ENCODE results near the gene REELD1. TPM values are rescaled to one million over a fixed set of nuclear protein-coding genes. Genes with fewer than 3 reads are reported as not detected.

Gene REELD1
- total RNA-seq, 1 donor from 2014 or later: not detected

DNA sequence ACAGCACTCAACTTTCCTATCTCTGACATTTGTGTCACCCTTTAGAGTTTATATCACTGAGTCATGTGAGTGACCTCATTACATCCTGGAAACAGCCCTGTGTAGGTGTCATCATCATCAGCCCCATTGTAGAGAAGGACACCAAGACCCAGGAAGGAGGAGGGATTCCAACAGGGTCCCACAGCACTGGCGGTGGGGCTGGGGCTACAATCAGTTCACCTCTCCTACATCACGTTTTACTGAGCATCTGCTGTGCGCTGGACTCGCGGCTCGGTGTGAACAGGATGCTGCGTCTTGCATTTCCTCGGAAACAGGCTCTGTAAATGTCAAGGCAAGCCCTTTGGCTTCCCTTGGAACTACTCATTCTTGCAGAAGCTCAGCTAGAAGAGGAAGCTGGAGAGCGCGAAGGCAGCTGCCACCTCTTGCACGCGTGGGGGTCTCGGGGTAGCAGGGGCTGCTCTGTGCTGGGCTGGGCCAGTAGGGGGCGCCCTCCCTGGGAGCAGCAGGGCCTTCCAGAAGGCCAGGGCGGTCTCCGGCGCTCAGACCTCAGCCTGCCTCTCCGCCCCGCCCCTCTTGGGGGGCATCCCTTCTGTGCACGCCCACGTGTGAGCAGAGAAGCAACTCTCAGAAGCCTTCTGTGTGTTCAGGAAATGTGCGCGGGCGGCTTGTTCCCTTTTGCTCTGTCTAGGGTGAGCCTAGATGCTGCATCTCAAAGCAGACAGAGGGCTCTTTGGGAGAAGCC is 29.0 kb downstream of the REELD1 start:
- peaks cover 0 to 14% (median 9%) of the 10 kb centered on the region in 3 donors for H3K27me3 ChIP-seq (ENCODE audit: control insufficient read depth in 3 of 3, insufficient read depth in 3 of 3, low read length in 3 of 3)
- peak overlapping the region in 1 of 3 donors; percentile 14 for H3K4me3 ChIP-seq (ENCODE audit: low read length in 3 of 3)
- H3K27ac ChIP-seq (ENCODE audit: low read depth, low read length): no peak overlapping the region
- H3K9ac ChIP-seq (ENCODE audit: low read depth in 1 of 3, low read length in 3 of 3): no peak overlapping the region
- H3K9me3 ChIP-seq (ENCODE audit: control insufficient read depth in 3 of 3, low read length in 3 of 3): no peaks in the 10 kb centered on the region
- H3K36me3 ChIP-seq (ENCODE audit: control insufficient read depth in 3 of 3, insufficient read depth in 3 of 3, low read length in 3 of 3): no peaks in the 10 kb centered on the region
- H3K4me1 ChIP-seq (ENCODE audit: control insufficient read depth in 3 of 3, insufficient read depth in 3 of 3, low read length in 3 of 3): peaks cover 10 to 34% (median 21%) of the 10 kb centered on the region in 3 donors

DNA sequence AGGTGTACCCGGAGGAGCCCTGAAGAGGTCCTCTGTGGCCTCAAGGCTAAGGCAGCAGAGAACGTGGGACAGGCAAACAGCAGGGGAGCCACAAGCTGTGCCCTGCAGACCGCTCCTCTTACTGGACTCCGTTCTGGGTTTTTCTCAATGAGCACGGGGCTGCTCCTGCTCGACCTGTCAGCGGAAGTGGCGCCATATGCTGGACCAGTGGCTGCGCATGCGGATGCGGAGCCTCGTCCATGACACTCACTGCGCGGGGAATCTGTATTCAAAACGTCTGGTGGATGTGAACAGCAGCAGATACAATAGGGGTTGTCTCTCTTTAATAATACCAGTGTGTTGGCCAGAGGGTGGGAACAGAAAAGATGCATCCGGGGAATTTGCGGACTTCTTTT is 29.5 kb downstream of the REELD1 start:
- Histone ChIP-seq H3K27ac (ENCODE audit: low read depth, low read length) (no peak overlapping the region), H3K4me1 (ENCODE audit: control insufficient read depth in 3 of 3, insufficient read depth in 3 of 3, low read length in 3 of 3) (peaks cover 10 to 34% (median 21%) of the 10 kb centered on the region in 3 donors), H3K4me3 (ENCODE audit: low read length in 3 of 3) (no peak overlapping the region), H3K36me3 (ENCODE audit: control insufficient read depth in 3 of 3, insufficient read depth in 3 of 3, low read length in 3 of 3) (no peaks in the 10 kb centered on the region), H3K27me3 (ENCODE audit: control insufficient read depth in 3 of 3, insufficient read depth in 3 of 3, low read length in 3 of 3) (peaks cover 0 to 14% (median 9%) of the 10 kb centered on the region in 3 donors), H3K9ac (ENCODE audit: low read depth in 1 of 3, low read length in 3 of 3) (no peak overlapping the region), H3K9me3 (ENCODE audit: control insufficient read depth in 3 of 3, low read length in 3 of 3) (no peaks in the 10 kb centered on the region)

DNA sequence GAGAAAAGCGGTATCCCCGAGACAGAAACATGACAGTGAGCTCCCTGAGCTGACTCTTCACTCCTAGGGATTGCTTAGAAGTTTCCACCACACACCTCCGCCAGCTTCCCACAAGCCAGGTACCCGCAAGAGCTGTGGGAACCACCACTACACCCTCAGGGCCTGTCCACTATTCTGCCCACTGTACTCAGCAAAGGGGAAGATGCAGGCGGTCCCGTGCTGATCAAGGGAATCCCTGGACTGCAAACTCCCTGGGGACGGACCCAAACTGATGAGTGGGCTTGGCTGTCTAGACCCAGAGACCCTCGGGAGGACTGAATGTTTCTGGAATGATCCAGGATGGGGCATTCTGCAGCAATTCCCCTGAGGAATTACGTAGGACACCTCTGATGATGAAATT is 30.2 kb downstream of the REELD1 start:
- no peak overlapping the region for H3K27ac ChIP-seq (ENCODE audit: low read depth, low read length)
- no peaks in the 10 kb centered on the region for H3K36me3 ChIP-seq (ENCODE audit: control insufficient read depth in 3 of 3, insufficient read depth in 3 of 3, low read length in 3 of 3)
- H3K27me3 ChIP-seq (ENCODE audit: control insufficient read depth in 3 of 3, insufficient read depth in 3 of 3, low read length in 3 of 3): peaks cover 0 to 14% (median 9%) of the 10 kb centered on the region in 3 donors
- H3K4me3 ChIP-seq (ENCODE audit: low read length in 3 of 3): no peak overlapping the region
- no peaks in the 10 kb centered on the region for H3K9me3 ChIP-seq (ENCODE audit: control insufficient read depth in 3 of 3, low read length in 3 of 3)
- H3K9ac ChIP-seq (ENCODE audit: low read depth in 1 of 3, low read length in 3 of 3): no peak overlapping the region
- peaks cover 10 to 34% (median 21%) of the 10 kb centered on the region in 3 donors for H3K4me1 ChIP-seq (ENCODE audit: control insufficient read depth in 3 of 3, insufficient read depth in 3 of 3, low read length in 3 of 3)

DNA sequence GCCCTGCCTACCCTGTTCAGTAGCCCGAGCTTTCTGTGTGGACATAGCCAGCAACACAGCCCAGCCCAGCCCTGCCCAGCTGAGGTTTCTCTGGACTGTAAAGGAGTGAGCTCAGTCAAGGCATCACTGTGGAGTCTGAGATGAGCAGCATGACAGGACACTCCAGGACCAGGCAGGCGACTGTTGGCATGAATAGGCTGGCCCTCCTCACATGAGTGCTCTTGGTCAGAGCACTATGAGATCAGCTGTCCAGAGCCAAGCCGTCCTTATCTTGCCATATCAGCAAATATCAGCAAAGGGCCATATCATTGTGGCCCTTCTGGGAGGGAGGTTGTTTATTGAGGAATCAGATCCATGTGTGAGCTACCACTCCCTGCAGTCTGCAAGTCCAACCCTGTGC is 30.9 kb downstream of the REELD1 start:
- H3K36me3 ChIP-seq (ENCODE audit: control insufficient read depth in 3 of 3, insufficient read depth in 3 of 3, low read length in 3 of 3): no peaks in the 10 kb centered on the region
- no peak overlapping the region for H3K9ac ChIP-seq (ENCODE audit: low read depth in 1 of 3, low read length in 3 of 3)
- H3K9me3 ChIP-seq (ENCODE audit: control insufficient read depth in 3 of 3, low read length in 3 of 3): no peaks in the 10 kb centered on the region
- H3K4me3 ChIP-seq (ENCODE audit: low read length in 3 of 3): no peak overlapping the region
- H3K27me3 ChIP-seq (ENCODE audit: control insufficient read depth in 3 of 3, insufficient read depth in 3 of 3, low read length in 3 of 3): peaks cover 0 to 14% (median 9%) of the 10 kb centered on the region in 3 donors
- H3K27ac ChIP-seq (ENCODE audit: low read depth, low read length): no peak overlapping the region
- peaks cover 10 to 34% (median 21%) of the 10 kb centered on the region in 3 donors for H3K4me1 ChIP-seq (ENCODE audit: control insufficient read depth in 3 of 3, insufficient read depth in 3 of 3, low read length in 3 of 3)

DNA sequence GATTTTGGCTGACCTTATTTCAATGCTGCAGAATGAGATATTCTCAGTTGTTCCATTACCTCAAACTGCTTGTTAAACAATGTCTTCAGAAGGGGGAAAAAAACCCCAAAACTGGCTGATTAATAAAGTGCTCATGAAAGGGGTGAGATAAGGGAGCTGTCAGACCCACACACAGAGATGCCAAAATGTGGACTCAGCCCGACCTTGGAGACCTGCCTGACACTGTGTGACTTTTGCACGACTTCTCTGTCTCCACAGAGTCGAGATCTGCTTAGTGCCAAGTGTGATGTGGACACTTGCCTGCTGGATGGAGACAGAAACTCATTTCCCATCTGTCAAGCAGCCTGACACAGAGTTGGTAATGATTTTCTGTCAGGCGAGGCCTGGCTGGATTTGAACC is 31.5 kb downstream of the REELD1 start:
- Histone ChIP-seq H3K9ac (ENCODE audit: low read depth in 1 of 3, low read length in 3 of 3) (no peak overlapping the region), H3K4me3 (ENCODE audit: low read length in 3 of 3) (no peak overlapping the region), H3K4me1 (ENCODE audit: control insufficient read depth in 3 of 3, insufficient read depth in 3 of 3, low read length in 3 of 3) (peaks cover 10 to 34% (median 21%) of the 10 kb centered on the region in 3 donors), H3K27ac (ENCODE audit: low read depth, low read length) (no peak overlapping the region), H3K36me3 (ENCODE audit: control insufficient read depth in 3 of 3, insufficient read depth in 3 of 3, low read length in 3 of 3) (no peaks in the 10 kb centered on the region), H3K27me3 (ENCODE audit: control insufficient read depth in 3 of 3, insufficient read depth in 3 of 3, low read length in 3 of 3) (peaks cover 0 to 14% (median 9%) of the 10 kb centered on the region in 3 donors), H3K9me3 (ENCODE audit: control insufficient read depth in 3 of 3, low read length in 3 of 3) (no peaks in the 10 kb centered on the region)

DNA sequence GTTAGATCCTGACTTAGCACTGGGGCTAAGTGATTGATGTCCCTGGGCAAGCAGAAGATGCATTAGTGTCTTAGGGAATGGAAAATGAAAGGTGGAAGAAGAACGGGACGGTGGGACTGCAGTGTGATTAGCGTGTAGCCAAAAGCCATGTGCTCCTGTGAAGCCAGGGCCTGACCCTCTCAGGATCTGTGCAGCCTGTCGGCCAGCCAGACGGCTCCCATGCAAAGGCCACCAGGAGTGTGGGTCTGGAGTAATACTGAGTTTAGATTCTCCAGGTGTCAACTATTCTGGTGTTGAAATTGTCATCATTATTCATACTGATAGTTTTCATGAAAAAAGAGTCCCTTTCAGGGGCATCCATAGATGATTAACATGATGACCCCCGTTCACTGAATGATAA is 32.0 kb downstream of the REELD1 start:
- Histone ChIP-seq H3K9me3 (ENCODE audit: control insufficient read depth in 3 of 3, low read length in 3 of 3) (no peaks in the 10 kb centered on the region), H3K36me3 (ENCODE audit: control insufficient read depth in 3 of 3, insufficient read depth in 3 of 3, low read length in 3 of 3) (no peaks in the 10 kb centered on the region), H3K9ac (ENCODE audit: low read depth in 1 of 3, low read length in 3 of 3) (no peak overlapping the region), H3K27ac (ENCODE audit: low read depth, low read length) (no peak overlapping the region), H3K4me3 (ENCODE audit: low read length in 3 of 3) (no peak overlapping the region), H3K4me1 (ENCODE audit: control insufficient read depth in 3 of 3, insufficient read depth in 3 of 3, low read length in 3 of 3) (peaks cover 10 to 33% (median 21%) of the 10 kb centered on the region in 3 donors), H3K27me3 (ENCODE audit: control insufficient read depth in 3 of 3, insufficient read depth in 3 of 3, low read length in 3 of 3) (peaks cover 0 to 14% (median 9%) of the 10 kb centered on the region in 3 donors)

DNA sequence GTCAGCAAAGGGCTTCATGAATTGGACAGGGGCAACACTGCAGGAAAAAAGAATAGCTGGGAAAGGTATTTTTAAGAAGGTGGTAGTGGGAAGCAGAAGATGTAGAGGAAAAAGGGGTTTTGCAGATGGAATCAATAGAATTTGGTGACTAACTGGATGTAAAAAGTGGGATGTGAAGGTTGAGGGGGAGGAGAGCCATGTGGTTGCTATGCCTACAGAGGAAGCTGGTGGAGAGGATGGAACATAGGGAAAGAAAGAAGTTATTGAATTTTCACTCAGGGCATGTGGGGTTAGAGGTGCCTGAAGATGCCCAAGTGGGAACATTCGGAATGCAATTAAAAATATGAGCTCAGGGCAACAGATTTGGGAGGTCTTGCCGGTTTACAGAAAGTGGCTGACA is 33.0 kb downstream of the REELD1 start:
- Histone ChIP-seq H3K9ac (ENCODE audit: low read depth in 1 of 3, low read length in 3 of 3) (no peak overlapping the region), H3K4me1 (ENCODE audit: control insufficient read depth in 3 of 3, insufficient read depth in 3 of 3, low read length in 3 of 3) (peaks cover 4 to 25% (median 15%) of the 10 kb centered on the region in 3 donors), H3K27ac (ENCODE audit: low read depth, low read length) (no peak overlapping the region), H3K36me3 (ENCODE audit: control insufficient read depth in 3 of 3, insufficient read depth in 3 of 3, low read length in 3 of 3) (no peaks in the 10 kb centered on the region), H3K27me3 (ENCODE audit: control insufficient read depth in 3 of 3, insufficient read depth in 3 of 3, low read length in 3 of 3) (peaks cover 0 to 14% (median 9%) of the 10 kb centered on the region in 3 donors), H3K4me3 (ENCODE audit: low read length in 3 of 3) (no peak overlapping the region), H3K9me3 (ENCODE audit: control insufficient read depth in 3 of 3, low read length in 3 of 3) (no peaks in the 10 kb centered on the region)

DNA sequence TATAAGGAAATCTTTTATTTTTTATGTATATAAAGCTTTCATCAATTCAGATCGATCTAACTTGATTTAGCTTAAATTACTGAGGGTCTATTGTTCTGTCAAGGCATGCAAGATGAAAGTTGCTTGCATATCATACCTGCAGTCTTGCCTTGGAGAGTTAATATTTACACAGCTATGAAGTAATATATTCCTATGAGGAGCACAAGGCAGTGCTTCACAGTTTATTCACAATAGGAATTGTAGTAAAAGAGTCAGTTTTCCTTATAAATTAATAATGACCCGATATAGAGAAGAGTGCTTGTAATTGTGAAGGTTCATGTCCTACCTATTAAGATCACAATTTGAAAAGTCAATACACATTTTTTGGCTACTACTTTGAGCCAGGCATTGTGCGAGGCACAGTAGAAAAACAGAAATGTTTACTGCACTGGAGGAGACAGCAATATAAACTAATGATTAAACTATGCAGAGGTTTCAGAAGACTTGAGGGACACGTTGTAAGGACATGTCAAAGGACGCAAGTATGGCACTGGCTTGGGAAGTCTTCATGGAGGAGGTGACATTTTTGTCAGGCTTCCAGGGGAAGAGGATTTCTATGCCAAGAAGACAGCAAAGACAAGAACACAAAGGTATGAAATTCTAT is 38.8 kb downstream of the REELD1 start:
- no peaks in the 10 kb centered on the region for H3K9me3 ChIP-seq (ENCODE audit: control insufficient read depth in 3 of 3, low read length in 3 of 3)

DNA sequence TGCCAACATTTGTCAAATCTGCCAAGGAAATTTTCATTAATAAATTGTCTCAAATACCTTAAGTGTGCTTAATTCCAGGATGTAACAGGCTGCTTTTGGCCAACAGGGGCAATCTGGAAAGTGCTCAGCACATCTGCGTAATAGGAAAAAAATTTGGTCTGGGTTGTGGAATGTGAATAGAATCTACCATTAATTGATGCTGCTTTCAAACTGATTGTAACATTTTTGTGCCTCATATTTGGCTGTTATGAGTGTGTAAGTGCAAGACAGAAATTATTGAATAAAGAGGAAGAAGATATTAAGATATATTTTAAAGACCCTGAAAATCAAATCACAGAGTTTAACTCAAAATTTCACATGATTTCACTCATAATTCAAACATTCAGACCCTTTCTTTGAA is 41.1 kb downstream of the REELD1 start:
- H3K4me1 ChIP-seq (ENCODE audit: control insufficient read depth in 3 of 3, insufficient read depth in 3 of 3, low read length in 3 of 3): no peaks in the 10 kb centered on the region
- H3K9ac ChIP-seq (ENCODE audit: low read depth in 1 of 3, low read length in 3 of 3): no peak overlapping the region
- no peaks in the 10 kb centered on the region for H3K9me3 ChIP-seq (ENCODE audit: control insufficient read depth in 3 of 3, low read length in 3 of 3)
- no peak overlapping the region for H3K4me3 ChIP-seq (ENCODE audit: low read length in 3 of 3)
- no peak overlapping the region for H3K27ac ChIP-seq (ENCODE audit: low read depth, low read length)
- H3K36me3 ChIP-seq (ENCODE audit: control insufficient read depth in 3 of 3, insufficient read depth in 3 of 3, low read length in 3 of 3): peaks cover 0 to 4% (median 0%) of the 10 kb centered on the region in 3 donors
- no peaks in the 10 kb centered on the region for H3K27me3 ChIP-seq (ENCODE audit: control insufficient read depth in 3 of 3, insufficient read depth in 3 of 3, low read length in 3 of 3)

More for the DNA sequence above, 38.8 kb downstream of the REELD1 start:
- no peak overlapping the region for H3K9ac ChIP-seq (ENCODE audit: low read depth in 1 of 3, low read length in 3 of 3)
- H3K27me3 ChIP-seq (ENCODE audit: control insufficient read depth in 3 of 3, insufficient read depth in 3 of 3, low read length in 3 of 3): no peaks in the 10 kb centered on the region
- peaks cover 0 to 4% (median 0%) of the 10 kb centered on the region in 3 donors for H3K36me3 ChIP-seq (ENCODE audit: control insufficient read depth in 3 of 3, insufficient read depth in 3 of 3, low read length in 3 of 3)
- H3K4me1 ChIP-seq (ENCODE audit: control insufficient read depth in 3 of 3, insufficient read depth in 3 of 3, low read length in 3 of 3): no peaks in the 10 kb centered on the region
- no peak overlapping the region for H3K4me3 ChIP-seq (ENCODE audit: low read length in 3 of 3)
- no peak overlapping the region for H3K27ac ChIP-seq (ENCODE audit: low read depth, low read length)

DNA sequence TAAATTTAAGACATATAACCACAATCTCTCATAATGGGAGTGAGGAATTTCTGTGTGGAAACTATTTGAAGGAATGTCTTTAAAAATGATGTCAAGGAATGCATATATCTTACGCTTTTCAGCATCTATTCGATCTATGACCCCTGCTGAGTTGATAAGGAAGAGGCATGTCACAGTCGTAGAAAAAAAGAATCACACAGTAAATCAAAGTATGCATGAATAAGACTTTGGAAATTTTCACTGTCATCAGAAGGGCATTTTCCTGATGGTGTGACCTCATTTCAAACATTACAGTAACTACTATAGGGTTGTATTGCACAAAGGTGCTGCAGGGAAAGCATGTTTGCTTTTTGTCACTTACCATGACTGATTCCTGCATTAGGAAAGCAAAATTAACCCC is 41.5 kb downstream of the REELD1 start:
- H3K9me3 ChIP-seq (ENCODE audit: control insufficient read depth in 3 of 3, low read length in 3 of 3): no peaks in the 10 kb centered on the region
- peaks cover 0 to 4% (median 0%) of the 10 kb centered on the region in 3 donors for H3K36me3 ChIP-seq (ENCODE audit: control insufficient read depth in 3 of 3, insufficient read depth in 3 of 3, low read length in 3 of 3)
- no peaks in the 10 kb centered on the region for H3K4me1 ChIP-seq (ENCODE audit: control insufficient read depth in 3 of 3, insufficient read depth in 3 of 3, low read length in 3 of 3)
- no peak overlapping the region for H3K27ac ChIP-seq (ENCODE audit: low read depth, low read length)
- no peak overlapping the region for H3K4me3 ChIP-seq (ENCODE audit: low read length in 3 of 3)
- H3K27me3 ChIP-seq (ENCODE audit: control insufficient read depth in 3 of 3, insufficient read depth in 3 of 3, low read length in 3 of 3): no peaks in the 10 kb centered on the region
- H3K9ac ChIP-seq (ENCODE audit: low read depth in 1 of 3, low read length in 3 of 3): no peak overlapping the region

All from skeletal muscle tissue (tissue), 4 donors.